NT2/D1 (cell line): ENCODE data around the gene EDDM13.

Source experiments
- SUZ12 ChIP-seq: IDR thresholded peaks from 2 replicates; pipeline ENCODE4 v1.6.1; 2011; ENCODE audit not compliant: insufficient read length, insufficient read depth; ENCODE audit errors: extremely low read depth
- YY1 ChIP-seq: IDR thresholded peaks from 2 replicates; pipeline ENCODE4 v1.6.1; 2011; ENCODE audit not compliant: insufficient read length, insufficient read depth
- ZNF274 ChIP-seq: IDR thresholded peaks from 2 replicates; pipeline ENCODE4 v1.6.1; 2011; ENCODE audit warnings: mild to moderate bottlenecking, low read depth, low read length

GRCh38 chr19:56252699-56253422 lies 19.7 kb upstream of the EDDM13 start:
- TF ChIP-seq SUZ12 (no peak), YY1 (peak; percentile 84), ZNF274 (no peak)
